Hematopoietic multipotent progenitor cell treated with erythropoietin and hydrocortisone succinate and interleukin-3 and kit ligand, for 6 days (in vitro differentiated cells): ENCODE results near the gene PPP2R2B.
A peak's percentile ranks its signal among the peaks of the same experiment; 100 is the strongest.

Experiments used
- DNase-seq: peaks from one replicate; pipeline ENCODE4 v3.0.0-alpha.2; 2015

The PPP2R2B gene

DNA sequence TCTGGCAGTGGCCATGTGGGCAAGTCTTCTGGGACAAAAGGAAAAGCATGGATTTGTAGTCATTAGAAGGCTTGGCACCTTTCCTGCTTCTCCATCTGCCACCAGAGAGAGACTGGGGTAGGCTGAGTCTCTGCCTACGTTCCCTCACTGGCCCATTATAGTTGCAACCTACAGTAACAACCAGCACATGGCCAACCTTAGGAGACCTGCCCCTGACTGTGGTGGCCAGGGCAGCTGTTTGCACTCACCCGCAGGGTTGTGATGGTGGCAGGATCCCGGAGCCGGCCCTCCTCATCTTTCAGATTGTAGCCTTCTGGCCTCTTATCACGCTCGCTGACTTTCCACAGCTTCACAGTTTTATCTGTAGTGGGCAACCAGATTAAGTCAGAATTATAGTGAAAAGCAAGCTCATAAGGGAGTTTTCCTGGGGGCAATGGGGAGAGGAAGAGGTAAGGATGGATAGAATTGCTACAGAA is 187.6 kb downstream of the PPP2R2B start:
- no peak for DNase-seq

DNA sequence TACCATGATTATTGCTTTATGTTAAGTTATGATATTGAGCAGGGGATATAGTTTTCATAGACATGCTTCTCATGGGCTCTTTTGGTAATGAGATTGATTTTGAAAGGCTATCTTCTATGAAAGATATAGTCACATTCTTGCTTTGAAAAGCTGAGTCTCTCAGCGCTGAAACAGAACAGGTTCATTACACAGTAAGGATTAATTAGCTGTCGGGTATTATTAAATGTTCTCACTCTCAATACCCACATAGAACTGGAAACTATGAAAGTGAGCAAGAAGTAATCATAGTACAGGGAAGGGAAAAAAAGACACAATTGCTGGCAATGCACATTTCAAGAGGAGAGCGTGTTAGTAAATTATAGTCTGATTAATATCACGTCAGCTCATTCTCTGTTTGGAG is 190.9 kb downstream of the PPP2R2B start:
- DNase-seq, result no peak

DNA sequence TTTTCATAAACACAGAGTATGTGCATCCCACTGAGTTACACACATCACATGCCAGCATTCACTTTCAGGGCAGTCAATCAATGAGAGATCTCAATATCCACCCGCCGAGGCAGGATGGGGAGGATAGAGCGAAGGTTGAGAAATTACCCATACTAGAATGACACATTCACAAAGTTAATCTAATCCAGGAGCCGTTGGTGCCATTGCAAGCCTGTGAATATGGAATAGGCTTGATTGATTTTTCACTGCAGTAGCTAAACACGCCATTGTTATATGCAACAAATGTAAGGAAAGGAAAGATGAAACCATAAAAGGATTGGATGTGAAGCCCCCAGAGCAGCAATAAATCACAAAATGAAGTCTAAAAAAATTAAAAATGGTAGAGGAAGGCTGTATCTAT is 194.7 kb downstream of the PPP2R2B start:
- DNase-seq, result no peak

DNA sequence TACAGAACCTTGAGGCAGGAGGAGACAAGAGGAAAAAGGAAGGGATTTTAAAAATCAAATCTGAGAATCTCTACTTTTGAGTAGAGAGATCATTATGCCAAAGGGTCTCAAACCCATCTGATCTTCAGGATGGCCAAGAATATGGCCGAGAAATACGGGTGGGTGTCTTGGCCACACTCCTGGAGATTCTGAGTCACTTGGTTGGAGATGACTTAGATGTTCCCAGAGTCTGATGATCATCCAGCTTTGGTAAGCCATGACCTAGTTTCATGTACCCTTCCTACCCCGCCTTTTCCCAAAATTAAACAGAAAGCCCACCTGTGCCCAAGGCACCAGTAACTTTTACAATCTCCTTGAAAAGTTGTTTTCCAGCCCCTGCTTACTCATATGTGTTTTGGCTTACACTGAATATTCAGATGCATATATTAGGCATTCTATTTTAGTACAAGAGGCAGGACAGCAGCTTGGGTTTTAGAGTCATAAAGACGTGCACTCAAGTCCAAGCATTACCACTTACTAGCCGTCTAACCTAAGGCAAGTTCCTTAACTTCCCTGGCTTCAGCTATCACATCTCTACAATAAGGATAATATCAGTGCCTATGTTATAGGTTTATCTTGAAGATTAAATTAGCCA is 195.5 kb downstream of the PPP2R2B start:
- DNase-seq, result no peak

DNA sequence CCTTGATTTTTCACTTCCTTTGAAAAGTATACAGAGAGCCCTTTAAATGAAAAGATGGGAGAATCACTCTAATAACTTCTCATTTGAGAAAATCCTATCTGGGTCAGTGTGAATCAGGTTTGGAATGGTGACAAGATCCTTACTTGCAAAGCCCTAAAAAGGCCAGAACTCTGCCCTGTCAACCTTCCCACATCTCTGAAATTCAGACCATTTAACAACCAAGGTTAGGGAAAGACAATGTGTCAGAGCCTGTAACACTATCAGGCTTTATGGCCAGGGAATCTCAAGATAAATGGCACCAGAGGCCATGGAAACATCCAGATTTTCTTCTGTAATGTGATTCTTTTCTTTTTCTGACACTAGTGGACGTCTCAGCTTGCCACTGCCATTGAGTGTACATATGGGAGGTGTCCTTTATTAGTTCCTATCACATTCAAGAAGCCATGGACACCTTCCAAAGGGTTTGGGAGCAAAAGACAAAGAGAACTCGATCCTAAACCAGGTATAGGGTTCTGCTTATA is 196.9 kb downstream of the PPP2R2B start:
- DNase-seq, result no peak

DNA sequence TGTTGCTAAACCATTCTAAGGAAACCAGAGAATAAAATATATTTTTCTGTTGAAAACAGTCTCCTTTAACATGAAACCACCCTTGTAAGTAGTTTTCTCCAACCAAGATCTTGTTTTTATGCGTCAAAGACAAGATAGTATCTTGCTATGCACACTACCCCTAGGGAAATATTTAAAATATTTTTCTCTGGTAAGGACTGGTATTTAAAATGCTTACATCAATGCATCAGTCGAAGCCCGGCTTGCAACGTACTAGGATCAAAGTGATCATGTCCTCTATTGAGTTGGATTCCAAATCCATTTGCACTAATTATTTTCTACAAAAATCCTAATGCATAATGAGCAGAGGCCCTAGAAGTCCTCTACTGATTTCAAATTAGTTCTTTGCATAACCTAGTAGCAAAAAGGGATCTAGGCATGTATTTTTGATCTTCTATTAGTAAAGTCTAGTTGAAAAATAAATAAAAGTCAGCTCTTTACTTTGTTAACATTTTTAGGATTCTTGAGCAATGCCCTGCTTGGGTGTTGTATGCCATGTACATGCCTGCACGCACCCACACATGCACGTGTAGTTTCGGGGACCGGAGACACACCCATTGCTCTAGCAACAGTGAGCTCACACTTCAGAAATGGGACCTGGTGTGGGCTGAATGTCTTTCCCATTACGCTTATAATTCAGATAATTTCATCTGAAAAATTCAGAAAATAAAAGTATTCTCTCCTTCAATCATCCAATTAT is 197.5 kb downstream of the PPP2R2B start:
- no peak for DNase-seq

DNA sequence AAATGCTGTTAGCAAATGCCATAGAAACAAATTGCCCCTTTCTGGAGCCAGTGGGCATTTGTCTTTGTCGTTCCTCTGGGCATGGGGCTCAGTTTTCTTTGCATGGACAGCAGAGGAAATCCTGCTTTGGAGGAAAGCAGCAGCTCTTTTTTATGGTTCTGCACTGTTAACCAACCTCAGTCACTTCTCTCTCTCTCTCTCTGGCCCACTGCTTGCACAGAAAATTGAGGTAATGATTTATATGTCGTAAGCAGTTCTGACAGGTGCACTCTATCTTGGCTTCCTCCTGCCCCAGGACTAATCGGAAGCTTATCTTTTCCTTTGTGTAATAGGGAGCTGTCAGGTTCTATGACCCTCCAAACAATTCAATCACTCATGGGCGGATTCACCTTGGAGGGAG is 202.9 kb downstream of the PPP2R2B start:
- no peak for DNase-seq

DNA sequence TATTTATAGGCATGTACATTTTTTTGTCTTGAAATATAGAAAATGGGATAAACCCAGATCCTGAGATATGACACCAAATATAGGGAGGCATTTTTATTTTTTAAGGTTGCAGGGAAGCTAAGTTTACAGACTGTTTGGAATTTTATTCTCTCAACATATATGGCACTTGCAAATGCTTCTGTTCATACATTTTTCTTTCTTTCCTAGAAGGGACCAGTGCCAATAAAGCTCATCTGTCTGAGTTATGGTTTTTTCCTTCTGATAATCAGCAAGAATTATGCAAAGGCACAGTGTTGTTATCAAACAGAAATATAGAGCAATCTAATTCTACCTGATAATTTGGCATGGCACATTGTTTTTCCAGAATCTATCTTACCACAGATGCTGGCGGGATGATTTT is 205.7 kb downstream of the PPP2R2B start:
- DNase-seq, result no peak

DNA sequence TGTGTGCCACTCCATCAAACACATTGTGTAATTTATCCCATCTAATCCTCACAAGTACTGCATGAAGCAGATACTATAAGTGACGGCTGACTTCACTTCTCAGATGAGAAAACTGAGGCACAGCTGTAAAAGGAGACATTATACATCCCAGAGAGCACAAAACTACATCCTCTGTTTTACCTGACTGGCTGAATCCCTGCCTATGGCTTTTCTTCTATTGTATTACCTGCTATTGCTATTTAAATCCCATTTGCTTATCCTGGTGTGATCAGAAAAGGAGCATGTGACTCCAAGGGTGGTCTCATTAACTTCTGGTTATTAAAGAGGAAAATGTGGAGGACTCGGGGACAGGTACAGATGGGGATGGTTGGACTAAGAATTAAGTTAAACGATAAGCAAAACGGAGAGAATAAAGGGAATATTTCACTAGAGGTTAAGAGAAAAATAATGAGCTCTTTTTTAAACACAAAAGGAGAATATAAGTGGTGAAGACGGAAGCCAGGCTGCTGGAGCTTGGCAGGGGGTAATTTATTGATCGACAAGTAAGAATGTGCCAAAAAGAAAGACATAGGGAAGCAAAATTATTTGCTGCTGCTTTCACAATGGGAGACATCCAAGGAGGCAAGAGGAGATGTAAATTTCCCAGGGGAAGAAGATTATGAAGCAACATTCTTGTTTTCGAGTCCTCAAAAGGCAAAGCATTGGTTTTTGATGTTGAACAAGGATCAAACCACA is 206.8 kb downstream of the PPP2R2B start:
- no peak for DNase-seq

DNA sequence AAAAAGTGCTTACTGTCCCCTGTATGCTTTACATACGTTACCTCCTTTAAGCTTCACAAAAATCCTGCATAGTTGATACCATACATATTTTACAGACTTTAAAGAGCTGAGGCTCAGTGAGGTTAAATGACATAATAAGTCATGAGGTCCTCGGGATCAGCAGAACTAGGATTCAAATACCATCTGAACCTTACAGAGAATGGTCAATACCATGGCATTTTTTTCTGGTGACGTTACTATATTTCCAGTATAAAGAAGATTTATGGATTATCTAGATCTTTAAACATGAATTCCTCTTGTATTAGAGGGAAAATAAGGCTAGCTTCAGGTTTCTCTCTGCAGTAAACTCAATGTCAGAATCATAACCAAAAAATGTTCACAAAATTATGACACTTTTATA is 208.9 kb downstream of the PPP2R2B start:
- no peak for DNase-seq

DNA sequence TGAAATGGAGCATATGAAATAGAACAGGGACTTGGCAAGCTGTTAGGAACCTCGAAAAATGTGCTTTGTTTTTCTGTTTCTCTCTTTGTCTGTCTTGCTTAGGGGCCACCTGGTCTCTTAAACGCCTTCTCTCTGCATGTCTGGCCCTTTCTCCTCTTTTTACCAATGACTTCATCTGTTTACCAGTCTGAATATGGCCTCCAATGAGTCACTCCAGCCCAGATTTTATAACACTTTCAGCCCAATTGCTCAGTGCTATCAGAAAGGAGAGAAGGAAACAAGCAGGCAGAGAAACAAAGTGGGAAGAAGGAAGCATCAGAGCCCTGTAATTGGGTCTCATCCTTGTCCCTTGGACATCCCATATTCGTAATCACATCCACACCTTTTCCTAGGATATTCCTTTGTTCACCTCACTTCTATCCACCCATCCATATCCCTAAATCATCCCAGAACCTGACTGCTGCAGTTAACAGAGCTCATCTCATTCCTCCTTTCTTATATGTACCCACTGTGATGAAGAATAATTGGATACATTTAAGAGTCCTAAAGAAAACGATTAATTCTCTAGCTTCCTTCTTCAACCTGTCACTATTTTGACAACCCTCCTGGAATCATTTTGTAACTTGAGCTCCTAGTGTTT is 210.8 kb downstream of the PPP2R2B start:
- no peak for DNase-seq

DNA sequence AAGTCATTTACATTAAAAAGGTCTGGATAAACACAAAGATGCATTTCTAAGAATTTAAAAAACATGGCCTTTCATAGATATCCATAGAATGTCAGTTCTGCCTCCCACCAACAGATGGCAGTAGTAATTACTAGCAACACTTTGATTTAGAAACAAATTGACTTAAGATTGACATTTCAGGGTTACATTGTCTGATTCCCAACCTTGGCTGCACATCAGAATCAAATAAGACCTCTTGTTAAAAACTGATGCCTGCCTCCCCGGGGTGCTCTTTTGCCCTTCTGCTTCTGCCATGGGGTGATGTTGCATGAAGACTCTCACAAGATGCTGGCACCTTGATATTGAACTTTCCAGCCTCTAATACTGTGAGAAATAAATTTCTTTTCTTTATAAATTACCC is 216.3 kb downstream of the PPP2R2B start:
- peak; percentile 70 for DNase-seq

DNA sequence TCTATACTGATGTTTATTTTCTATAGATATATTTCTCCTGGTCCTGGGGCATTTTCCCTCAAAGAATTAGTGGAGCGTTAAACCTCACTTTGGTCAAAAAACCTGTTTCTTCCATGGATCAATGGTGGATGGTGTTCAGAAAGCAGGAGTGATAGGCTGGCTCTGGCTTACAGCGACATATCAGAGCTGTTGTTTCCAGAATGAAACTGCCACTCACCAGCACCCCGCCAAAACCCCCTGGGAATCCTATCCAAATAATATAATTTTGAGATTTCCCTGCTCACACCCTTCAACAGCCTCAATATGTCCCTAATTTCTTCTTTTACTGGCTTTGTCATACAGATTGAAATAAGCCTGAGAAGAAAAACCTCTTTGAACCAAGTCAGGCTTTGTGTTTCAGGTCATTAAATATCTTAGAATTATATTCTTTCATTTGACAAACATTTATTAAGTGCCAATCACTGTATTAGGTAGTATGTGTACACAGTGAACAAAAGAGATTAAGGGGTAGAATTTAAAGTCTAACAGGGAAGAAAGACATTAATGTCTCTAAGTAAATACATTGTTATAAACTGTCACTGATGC is 218.1 kb downstream of the PPP2R2B start:
- no peak for DNase-seq

DNA sequence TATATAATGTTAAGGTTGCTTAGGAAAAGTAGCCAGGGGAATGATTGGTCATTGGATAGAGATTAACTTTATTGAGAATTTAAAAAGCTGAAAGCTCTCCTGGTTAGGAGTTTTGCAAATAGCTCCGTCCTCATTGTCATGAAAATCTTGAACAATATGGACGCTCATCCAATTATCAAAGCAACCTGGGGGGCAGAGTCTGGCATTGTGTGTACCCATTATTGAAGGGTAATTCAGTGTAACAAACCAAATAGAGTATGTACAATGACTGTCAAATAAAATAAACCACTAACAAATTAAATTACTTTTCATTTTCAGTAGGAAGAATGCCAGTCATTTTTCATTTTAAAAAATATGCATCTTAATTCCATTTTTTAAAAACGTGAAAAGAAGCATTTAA is 218.6 kb downstream of the PPP2R2B start:
- no peak for DNase-seq

DNA sequence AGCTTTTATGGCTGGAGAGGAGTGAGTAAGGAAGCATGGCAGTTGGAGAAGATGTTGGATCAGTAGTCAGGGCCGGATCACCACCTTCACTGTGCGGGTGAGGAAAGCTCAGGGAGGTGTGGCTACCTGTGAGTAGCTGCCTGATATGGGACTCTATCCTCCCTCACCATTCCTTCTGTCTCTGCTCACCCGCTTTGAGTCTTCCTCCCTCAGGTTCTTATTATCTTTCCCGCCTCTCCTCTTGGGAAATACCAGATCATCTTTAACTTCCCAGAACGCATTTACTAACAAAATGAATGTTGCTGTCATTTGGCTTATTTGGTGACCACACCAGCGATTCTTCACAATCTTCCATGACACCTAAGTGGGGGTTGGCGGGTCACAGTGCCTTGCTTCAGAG is 221.9 kb downstream of the PPP2R2B start:
- no peak for DNase-seq

DNA sequence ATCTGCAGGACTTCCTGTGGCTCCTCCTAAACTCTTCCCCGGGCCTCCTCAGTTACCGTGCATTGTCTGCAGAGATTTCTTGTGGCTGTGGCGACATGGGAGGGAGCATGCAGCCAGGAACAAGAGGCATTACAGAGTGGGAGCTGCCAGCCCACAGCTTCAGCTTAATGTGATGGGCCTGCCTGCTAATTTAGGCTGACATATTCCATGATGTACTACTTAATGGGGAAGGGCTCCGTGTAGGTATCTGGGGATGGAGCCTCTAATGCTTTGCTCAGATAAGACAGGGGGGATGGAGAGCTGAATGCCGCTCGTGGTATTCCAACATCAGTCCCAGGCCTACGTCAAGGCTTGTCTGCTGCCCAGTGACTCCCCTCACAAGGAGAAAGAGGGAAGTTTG is 225.0 kb downstream of the PPP2R2B start:
- DNase-seq, result no peak

DNA sequence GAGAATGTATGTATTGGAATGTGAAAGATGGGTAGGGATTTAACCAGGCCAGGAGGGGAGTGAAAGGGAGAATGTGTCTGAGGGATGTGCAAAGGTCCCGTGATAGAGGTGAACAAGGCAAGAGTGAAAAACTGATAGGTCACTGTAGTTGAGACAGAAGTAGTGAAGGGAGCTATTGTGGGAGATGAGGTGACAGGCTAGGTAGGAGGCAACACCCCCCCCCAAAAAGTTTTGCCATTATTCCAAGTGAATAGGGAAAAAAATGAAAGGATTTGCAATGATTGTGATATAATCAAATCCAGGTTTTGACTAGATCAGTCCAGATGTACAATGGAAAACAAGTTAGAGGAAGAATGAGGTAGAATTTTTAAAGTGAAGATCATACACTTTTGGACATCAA is 226.0 kb downstream of the PPP2R2B start:
- DNase-seq, result no peak

DNA sequence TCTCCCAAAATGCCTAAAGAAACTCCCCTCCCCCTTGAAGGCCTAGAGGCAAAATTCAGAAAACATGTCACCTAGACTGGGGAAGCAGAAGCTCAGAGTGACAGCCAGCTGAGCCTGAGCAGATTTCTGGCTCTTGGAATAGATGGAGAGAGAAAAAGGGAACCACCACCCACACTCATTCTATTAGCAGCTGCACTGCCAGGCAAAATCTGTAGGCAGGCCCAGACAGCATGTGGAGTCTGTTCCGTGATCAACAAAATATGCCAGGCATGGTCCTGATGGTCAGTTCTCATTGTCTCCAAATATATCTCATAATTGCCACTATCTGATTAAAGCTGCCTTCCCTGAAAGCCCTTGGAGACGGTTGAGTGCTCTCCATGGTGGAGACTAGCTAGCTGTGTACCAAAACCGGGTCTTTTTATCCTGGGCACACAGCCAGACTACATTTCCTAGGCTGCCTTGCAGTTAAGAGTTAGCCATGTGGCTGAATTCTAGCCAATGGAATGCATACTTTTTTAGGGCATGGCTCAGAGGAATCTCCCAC is 230.8 kb downstream of the PPP2R2B start:
- no peak for DNase-seq

DNA sequence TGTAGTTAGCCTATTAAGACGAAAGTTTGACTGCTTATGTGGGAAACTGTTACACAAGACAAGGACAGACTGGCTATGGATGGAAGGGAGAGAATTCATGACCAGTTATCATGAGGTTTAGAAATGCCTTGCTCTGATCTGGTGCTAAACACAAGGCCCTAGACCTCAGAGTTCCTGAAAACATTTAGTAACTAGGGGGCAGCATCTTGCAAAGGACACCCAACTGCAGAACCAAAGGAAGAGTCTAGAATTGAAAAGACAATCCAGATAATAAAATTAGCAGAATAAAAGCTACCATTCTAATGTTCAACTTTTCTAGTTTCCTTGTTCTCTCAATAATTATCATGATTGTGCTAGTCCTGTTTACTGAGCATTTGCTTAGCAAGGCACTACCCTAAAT is 232.1 kb downstream of the PPP2R2B start:
- DNase-seq, result no peak

DNA sequence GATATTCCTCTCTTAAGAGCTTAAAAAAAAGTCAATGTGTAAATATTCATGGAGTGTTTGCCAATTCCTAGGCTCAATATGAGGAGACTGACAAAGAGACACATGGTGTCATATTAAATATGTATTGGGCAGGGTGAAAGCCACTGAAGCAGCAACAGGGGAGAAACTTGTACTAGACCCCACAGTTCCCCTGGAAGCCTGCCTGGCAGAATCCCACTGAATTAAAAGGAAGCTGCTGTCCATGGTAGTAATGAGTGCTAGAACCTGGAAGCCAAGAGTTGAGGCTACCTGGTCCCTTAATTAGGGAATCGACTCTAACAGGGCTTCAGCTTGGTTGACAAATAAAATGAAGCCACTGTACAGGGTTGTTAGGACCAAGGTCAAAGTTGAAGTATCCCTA is 233.2 kb downstream of the PPP2R2B start:
- DNase-seq, result peak; percentile 34

DNA sequence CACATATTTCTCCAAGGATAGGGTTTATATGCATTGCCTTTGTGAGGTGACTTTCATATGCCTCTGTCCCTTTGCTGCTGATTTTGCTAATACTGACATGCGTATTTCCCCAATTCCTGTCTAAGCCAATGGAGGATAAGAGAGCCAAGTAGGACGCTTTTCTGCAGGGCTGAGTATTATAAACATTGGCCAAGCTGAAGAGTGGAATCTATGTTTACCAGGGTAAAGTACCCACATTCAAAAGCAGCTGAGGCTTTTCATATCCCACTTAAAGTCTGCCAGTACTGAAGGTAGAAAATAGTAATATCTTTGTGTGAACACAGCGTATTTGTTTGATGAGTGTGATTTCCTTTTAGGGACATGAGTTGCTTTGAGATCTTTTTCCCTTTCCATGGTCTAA is 233.7 kb downstream of the PPP2R2B start:
- no peak for DNase-seq

DNA sequence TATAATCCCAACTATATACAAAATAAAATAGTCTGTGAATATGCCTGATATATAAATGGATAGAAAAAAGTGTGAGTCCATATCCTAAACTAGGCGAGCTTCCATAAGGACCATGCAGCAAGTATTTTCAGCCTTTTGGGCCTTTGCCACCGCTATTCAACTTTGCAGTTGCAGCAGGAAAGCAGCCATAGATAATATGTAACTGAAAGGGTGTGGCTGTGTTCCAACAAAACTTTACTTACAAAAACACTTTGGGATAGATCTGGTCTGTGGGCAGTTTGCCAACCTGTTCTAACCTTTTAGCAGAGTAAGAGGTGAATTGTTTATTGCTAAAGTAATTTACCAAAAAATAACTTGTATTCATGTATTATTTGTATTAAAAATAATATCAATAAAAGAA is 234.8 kb downstream of the PPP2R2B start:
- peak; percentile 27 for DNase-seq

DNA sequence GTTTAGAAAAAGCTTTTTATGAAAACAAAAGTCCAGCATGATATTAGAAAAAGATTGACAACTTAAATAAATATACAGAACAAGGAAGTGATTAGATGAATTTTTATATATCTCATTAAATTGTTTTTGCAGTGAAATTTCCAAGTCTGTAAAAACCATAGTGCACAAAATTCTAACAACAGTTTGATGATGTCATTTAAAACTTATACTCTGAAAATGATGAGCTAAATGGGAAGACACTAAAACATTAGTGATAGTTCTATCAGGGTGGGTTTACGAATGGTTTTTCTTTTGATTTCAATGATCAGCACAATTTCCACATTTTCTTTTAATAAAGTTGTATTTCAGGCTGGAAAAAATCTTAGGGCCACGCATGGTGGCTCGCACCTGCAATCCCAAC is 236.1 kb downstream of the PPP2R2B start:
- DNase-seq, result no peak
